HTERT RPE-1 (cell line): ENCODE measurements around the gene AMBRA1.
"Not testable (repeated sequence)": the region's sequence is repeated elsewhere in the genome, so short reads cannot be mapped to it uniquely, and the experiment has no call there.

Source experiments
- in situ Hi-C: fragments of 300-500 bp; cut with MboI; formaldehyde crosslinking; loops from 4 replicates; pipeline ENCODE4 v1.14.3; 2020; ENCODE audit warnings: low sequenced_read_pairs

The AMBRA1 gene

DNA sequence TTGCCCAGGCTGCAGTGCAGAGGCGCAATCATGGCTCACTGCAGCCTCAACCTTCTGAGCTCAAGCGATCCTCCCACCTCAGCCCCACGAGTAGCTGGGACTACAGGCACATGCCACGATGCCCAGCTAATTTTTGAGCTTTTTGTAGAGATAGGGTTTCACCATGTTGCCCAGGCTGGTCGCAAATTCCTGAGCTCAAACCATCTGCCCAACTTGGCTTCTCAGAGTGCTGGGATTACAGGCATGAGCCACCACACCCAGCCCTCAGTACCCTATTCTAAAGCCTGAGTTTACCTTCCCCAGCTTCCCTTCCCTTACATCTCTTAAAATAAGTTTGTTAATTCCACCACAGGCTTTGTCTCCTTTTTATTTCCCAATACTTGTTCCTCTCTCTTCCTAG is 59.1 kb downstream of the AMBRA1 start:
- in situ Hi-C loops = no loop called here

DNA sequence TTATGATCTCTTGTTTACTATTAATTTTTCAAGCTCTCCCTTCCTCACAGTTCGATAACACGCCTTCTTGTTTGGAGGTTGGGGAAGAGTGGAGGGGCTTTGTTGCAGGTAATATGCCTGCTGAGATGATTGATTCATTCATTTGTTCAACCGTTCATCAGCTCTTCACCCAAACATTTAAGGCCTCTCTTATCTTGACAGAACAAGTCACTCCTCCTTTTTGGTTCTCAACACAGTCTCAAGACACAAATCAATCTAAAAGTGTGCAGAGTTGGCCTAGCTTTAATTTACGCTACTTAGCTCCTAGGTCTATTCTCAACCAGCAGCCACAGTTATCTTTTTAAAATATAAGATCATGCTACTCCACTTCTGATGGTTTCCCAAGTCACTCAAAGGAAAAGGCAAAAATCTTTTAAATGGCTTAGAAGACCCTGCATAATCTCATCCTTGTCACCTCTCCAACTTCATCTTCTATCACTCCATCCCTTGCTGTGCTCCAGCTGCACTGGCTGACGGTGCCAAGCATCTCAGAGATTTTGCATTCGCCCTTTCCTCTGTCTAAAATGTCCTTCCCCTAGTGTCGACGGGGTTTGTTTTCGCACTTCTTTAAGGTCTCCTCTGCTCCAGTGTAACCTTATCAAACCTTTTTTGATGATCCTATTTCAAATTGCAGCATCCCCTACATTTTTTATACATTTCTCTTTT is 60.3 kb downstream of the AMBRA1 start:
- in situ Hi-C loops = no loop called here

DNA sequence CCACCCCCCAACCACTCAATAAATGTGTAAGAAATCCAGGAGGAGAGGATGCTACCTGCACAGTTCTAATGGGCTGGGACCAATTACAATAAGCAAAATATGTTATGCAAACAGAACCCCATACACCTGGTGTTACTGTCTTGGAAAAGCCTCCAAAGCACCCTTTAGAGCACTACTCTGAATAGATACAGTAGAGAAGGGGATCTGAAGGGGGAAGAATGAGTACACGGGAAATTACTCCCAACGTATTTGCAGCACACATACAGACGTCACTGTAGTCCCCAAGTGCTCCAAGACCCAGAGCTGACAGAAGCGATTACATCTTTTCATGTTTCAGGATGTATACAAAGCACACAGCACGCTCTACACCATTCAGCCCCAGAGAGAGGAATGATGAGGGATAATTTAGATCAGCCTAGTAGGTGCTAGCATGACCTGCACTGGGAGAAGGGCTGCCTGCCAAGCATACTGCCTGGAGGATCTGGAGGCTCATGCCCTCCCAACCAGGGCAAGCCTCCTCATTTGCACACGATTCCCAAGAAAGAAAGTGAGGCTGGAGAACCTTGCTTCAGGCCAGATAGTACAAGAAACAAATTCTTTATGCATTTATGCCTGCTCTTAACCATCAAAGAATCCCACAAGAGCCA is 63.8 kb downstream of the AMBRA1 start:
- in situ Hi-C loops = no loop called here

DNA sequence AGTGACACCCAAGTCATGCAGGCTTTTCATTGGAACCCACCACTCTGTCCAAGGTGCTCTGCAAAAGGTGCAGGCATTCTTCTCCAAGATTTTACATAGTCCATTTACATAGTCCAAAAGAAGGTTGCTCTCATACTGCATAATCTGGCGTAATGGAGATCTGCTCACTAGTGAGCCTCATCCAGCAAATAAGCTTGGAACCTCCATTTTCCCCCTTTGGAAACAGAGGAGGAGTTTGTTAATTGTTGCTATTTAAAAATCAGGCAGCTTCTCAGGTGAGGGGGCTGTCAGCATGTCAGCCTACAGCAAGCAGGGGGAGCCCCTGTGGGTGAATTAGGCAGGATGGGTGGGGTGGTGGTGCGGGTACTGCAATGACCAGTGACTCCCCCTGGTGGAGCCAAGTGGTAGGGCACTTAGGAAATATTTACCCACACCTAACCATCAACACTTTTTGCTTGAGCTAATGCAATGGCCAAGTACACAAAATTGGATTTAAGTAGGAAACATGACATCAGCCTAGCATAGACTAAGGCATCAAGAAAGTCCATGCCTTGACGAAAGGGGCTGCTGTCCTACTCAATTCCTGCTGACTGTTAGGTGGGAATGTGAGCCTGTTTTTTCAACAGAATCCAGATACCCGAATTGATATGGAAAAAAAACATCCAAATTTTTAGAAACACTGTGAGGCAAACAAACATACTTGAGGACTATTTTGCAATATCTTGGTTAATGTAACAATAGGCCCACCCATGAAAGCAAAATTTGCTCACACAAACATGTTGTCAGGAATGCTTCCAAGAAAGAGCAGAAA is 64.5 kb downstream of the AMBRA1 start:
- in situ Hi-C loops = no loop called here

DNA sequence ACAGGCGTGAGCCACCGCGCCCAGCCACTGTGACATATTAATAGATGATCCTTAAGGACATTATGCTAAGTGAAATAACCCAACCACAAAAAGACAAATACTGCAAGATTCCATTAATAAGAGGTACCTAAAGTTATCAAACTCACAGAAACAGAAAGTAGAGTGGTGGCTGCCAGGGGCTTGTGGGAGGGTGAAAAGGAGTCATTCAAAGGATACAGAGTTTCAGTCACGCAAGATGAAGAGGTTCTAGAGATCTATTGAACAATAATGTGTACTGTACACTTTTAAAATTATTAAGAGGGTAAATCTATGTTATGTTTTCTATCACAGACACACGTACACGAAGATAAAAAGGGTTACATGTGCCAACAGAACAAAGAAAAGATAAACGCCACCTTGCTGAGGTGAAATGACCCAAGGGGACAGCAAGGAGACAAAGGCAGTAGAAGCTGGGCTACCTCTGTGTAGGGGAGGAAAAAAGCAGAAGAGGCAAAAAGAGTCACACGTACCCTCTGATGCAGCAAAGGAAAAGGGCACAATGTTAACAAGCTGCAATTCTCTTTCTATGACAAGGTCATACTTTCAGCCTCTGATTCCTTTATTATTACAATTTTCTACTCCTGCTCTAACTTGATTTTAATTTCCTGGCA is 65.3 kb downstream of the AMBRA1 start:
- in situ Hi-C loops = no loop called here

DNA sequence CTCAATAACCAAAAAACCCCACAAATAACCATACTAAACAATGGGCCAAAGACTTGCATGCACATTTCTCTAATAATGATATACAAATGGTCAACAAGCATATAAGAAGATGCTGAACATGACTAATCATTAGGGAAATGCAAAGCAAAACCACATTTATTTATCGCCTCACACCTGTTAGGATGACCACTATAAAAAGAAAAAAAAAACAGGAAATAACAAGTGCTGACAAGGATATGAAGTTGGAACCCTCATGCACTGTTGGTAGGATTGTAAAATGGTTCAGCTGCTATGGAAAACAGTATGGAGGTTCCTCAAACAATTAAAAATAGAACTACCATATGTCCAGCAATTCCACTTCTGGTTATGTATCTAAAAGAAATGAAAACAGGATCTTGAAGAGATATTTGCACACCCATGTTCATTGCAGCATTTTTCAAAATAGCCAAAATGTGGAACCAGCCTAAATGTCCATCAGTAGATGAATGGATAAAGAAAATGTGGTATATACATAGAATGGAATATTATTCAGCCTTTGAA is 66.2 kb downstream of the AMBRA1 start:
- in situ Hi-C loops = no loop called here

DNA sequence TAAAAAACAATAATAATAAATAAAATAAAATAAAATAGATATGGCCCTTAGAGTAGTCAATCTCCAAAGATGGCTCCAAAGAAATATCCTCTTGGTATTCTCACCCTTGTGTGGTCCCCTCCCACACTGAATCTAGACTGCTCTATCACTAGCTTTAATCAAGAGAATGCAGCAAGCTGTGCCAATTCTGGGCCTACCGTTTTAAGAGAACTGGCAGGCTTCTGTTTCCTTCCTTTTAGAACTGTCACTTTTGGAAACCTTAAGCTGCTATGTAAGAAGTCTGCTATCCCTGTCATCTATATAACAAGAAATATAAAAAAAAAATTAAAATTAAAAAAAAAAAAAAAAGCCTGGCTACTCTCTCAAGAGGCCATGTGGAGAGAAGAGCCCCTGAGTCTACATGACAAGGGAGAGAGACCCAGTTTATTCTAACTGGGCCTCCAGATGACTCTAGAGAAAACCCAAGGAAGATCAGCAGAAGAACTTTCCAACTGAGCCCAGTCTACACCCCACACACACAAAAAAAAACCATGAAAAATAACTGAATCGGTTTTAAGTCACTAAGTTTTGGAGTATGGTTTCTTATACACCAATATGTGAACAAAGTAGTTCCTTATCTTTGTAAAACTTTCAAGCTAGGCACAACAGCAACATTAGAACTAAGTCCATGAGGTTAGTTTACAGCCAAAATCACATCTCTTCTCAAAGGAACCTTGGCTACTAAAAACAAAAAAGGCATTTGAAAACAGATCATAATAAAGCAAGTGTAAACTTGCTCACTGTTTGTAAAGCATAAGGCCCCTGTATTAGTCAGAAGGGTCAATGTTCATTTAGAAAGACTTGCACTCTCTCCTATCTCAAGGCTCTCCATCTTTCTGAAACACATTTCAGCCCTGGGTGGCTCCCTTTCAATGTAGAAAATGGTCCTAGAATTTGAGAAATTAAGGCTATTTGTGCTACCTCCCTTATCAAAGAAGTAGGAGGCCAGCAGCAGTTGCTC is 67.3 kb downstream of the AMBRA1 start:
- in situ Hi-C loops = no loop called here

DNA sequence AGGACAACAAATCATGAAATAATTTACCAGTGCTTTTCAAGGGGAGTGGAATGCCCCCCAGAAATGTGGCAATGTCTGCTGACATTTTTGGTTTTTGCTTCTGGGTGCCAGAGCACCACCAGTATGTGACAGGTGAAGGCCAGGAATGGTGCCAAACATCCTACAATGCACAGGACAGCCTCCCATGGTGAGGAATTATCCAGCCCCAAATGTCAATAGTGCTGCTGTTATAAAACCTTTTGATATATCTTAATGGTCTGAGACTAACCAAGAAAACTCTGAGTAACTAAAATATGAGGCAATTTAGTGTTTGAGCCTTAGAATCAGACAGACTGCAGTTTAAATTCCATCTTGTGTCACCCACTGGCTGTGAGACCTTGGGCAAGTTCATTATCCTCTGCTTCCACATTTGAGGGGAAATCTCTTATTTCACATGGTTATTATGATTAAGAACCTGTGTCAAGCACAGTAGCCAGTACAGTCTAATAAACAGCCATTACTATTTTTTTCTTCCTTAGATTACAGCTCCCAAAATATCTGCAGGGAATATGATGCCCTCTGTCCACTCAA is 69.5 kb downstream of the AMBRA1 start:
- in situ Hi-C loops = no loop called here

DNA sequence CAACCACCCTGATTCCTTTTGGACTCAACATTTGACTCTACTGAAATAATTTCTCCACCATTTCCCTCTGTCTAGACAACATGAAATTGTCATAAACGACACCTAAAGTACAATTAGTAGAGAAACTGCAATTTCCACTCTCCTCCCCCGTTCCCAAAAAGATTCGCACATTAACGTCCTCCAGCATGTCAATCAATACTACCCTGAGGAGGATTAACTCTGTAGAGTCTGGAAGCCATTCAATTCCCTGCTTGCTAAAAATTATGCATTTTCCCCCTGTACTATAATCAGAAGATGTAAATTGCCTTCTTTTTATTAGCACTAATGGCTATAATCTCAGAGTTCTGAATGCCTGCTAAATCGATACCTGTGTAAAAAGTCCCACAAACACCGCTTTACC is 70.5 kb downstream of the AMBRA1 start:
- in situ Hi-C loops = no loop called here

DNA sequence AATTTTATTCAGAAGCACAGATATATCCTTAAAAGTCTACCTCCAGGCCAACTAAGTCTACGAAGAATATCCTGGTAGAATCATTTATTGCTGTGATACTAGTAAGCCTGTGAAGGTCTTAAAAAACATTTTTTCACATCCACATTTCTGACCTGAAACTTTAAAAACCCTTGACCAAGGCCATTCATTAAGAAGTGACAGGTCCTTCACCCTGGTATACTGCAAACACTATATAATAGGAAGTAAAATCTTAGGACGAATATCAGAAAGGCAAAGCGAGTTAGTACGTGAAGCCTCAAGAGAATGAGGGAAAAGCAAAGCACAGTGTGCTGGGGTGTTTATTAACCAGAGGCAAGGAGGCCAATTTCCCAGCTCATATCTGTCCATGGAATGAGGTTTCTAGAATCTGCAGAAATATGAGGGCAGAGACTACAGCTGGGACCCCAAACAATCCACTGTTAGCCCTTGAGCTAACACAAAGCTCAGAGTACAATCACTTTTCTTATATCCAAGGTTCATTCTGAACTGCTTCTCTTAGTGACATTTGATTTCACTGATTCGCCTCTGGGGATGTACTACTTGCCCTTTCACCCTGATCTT is 71.0 kb downstream of the AMBRA1 start:
- in situ Hi-C loops = no loop called here

DNA sequence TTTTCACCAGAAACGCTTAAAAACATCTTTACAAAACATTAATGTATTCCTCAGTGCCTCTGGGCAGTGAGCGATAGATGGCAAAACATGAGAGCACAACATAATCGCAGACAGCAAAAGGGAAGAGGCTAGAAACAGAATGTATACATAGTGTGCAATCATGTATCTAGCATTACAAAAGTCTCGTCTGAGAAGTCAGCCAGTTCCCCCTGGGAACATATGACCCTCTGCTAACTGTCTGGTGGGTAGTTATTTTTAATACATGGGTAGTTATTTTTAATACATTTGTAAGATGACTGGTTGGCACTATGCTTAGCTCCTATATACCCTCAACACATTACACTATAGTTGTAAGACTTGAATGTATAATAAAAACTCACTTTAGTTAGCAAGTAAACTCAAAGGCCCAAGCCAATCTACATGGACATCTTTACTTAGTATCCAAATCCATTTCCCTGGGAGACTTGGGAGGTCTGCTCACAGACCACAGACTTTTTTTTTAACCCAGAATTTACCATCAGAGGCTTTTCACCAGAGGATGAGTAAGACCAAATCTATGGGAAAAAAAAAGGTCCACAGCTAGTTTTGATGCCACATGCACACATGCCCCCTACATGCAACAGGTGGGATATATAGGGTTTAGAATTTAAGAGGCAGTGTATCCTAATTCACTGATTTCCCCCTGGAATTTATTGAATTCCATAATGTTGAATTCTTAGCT is 71.7 kb downstream of the AMBRA1 start:
- in situ Hi-C loops = no loop called here

DNA sequence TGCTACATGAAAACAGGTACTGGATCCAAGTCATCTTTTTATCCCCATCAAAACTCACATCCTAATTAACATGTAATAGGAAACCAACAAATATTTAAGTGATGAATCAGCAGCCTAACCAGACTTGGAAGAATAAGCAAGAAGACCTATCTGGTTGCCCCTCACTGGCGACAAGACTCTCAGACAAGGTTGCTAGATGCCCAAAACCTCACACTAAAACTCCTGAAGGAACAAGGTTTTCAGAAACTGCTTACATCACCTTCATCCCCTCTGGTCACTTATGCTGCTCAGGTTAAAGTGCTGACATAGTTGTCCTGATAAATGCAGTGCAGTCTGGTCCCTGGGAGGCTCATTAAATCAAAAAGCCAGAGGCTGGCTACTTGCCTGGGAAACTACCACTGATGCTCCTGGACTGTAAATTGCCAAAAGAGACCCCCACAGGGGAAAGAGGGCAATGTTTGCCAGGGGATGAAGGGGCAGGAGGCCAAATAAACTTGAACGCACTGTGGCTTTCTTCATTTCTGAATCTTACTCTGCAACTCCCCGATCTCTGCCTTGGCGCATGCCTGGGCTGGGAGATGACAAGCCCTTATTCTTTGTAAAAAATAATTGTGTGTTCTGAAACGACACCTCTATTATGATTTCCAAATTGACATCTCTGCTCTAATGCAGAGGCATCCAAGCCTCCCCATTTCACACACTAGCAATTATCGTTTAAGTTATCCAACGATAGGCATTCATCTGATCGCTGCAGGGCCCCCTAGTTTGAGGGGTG is 72.7 kb downstream of the AMBRA1 start:
- in situ Hi-C loops = no loop called here

DNA sequence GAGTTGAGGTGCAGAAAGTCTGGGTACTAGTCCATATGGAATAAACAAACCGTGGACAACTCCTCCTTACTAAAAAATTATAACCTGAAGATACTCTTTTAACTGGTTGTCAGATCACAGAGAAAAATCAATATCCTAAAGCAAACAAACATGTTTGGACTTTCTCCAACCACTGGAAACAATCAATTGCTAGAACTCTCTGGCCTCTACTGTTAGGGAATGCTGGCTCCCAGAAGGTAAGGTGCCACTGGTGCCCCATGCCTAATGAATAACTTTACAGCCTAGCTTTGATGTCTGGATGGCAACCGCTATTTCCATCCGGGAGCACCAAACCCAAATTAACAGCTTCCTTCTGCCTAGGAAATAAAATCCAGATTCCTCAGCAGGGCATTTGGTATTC is 74.5 kb downstream of the AMBRA1 start:
- in situ Hi-C loops = no loop called here

DNA sequence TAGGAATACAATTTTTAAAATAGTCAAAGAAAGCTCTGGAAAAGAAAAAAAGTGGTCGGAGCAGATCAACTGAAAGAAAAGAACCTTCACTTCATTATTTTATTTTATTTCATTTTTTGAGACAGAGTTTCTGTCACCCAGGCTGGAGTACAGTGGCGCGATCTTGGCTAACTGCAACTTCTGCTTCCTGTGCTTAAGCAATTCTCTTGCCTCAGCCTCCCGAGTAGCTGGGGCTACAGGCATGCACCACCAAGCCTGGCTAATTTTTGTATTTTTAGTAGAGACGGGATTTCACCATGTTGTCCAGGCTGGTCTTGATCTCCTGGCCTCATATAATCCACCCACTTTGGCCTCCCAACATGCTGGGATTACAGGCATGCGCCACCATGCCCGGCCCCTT is 74.9 kb downstream of the AMBRA1 start:
- in situ Hi-C loops = not testable (repeated sequence)

DNA sequence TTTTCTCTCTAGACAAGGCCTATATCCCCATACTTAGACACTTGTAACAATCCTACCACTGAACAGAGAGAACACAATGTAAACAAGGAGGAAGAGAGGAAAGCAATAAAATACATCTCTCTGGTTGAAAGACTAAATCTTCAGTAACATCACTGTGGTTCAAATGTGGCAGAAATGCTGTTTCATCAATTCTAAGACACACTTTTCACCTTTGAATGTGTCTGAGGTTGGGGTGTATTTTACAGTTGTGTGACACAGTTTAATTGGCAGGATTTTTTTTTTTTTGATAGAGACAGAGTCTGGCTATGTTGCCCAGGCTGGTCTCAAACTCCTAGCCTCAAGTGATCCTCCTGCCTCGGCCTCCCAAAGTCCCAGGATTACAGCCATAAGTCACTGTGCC is 79.5 kb downstream of the AMBRA1 start:
- in situ Hi-C loops = no loop called here

DNA sequence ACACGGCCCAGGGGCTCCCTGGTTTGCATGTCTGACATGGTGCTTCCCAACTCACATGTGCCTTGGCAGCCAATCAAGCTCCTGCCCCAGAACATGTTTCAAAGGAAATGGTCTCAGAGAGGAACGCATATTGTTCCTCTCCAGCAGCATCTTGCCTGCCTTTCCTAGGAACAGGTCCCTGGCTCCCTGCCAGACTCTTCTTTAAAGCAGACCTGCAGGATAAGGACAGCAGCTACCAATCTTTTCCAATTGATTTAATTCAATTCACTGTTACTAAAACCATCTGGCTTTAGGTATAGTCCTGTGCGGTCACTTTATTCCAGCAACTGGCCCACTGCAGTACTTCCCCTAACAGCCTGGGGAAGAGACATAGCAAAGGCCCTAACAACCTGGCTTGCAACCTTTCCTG is 79.9 kb downstream of the AMBRA1 start:
- in situ Hi-C loops = no loop called here

DNA sequence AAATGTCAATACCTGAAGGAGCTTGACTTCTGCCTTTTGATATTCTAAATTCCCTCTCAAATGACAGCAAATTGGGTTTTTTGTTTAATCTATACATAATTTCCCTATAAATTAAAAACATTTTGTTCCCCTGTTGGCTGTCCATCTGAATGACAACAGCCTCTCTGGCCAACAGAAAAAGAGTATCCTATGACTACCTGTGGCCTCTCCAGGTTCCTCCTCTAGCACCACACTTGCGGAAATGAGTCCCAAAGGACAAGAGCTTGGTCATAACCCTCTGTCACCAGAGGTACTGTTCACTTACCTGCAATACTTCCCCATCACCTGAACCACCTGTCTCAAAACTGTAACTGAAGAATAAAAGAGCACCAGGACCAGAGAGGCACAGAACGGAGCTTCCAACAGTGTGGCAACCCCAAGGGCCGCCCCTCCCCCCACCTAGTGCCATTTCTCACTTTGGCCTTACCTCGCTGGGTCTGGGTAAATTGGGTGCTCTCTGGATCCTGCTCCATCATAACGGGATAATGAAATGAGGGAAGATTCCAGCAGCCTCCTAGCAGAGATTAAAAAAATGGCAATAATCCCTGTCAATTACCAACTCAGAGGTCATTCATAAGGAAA is 81.5 kb downstream of the AMBRA1 start:
- in situ Hi-C loops = no loop called here
